NCI-H1694 treated with DMSO at 0.1 percent for 48 hours (cell line): ENCODE measurements around the gene SLC7A11.

ENCODE experiments used
- DNase-seq: peaks from one replicate; lab custom pipeline; 2025; lab: John Stamatoyannopoulos, UW

SLC7A11 gene

GRCh38 chr4:138162259-138162658 lies 79.9 kb downstream of the SLC7A11 start:
- no peak for DNase-seq

DNA sequence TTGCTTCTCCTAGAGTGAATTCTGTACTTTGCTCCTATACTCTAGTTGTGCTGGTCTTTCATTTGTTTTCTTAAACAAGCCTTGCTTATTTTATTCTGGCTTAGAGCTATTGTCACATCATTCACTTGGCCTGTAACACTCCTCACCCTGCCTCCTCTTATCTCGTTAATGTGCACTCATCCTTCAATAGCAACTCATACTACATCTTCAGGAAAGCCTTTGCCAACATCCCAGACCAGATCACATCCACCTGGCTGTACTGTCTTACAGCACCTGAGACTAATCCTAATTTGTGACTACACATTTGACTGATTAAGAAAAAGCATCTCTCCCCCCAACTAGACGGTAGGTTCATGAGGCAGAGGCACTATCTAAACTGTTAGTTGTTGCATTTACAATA lies 80.8 kb downstream of the SLC7A11 start:
- no peak for DNase-seq

DNA sequence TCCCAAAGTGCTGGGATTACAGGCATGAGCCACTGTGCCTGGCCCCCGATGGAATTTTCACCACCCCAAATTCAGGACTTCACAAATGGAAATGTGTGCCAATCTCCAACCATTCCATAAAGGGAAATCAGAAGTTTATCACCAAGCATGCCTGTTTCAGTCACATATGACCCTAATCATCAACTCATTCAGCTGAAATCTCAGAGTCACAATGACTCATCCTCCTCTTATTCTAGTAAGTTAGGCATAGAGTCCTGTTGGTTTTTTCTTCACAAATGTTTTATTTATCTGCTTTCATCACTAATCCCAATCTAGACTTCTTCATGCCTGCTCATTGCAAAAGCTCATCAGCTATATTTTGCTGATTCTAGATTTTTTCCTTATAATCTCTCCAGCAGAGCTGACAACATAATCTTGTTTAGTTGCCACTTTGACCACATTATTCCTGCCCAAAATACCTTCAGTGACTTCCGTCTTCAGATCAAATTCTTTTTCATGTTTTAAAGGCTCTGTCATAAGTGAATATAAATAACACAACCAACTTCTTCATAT lies 83.3 kb downstream of the SLC7A11 start:
- no peak for DNase-seq

DNA sequence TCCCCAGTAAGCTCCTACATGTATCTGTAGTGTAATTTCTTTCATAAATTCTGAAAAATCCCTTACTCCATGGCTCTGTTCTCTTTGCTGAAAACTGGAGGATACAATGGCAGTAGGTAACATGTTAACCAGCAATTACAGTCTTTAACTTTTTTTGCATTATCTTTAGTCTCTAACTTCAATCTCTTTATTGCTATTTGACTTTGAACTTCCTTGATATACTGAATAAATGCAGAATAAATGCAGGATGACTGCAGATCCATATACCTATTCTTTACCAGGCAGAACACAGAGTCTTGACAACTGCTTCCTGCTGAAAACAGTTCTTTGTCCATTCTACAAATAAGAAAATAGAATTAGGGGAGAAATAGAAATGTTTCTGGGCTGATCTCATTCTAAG lies 101.3 kb downstream of the SLC7A11 start:
- no peak for DNase-seq

DNA sequence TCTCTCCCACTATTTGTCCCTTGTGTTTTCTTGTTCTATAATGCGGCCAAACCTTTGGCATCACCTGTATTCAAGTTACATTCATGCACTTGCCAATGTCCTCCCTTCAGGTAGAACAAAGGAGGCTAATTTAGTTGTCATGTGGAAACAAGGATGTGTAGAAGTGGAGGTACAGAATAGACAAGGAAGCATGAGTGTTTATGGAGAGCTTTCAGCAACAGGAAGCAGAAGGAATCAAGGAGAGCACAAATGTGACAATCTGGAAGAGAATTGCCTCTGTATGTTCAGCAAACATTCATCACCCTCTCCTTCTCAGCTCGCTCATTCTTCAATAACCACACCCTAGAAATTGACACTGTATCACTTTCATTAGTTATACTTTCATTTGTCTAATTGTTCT lies 103.4 kb downstream of the SLC7A11 start:
- DNase-seq: no peak

DNA sequence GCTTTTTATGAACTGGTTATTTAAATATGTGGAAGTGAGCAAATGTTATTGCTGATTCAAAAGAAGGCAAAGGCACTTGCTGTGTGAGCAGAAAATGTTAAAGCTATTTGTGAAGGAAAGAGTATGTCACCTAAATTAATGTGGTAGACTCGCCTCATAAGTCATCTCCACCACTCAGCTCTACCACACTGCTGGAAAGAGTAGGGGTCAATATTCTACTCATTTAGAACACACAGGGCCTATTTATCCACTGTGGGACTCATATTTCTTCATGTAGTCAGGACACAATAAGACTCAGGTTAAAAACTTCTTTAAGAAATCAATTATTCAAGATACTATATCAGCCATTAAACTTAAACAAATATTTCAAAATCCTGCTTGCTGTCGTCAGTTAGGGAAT lies 106.5 kb downstream of the SLC7A11 start:
- DNase-seq: no peak

GRCh38 chr4:138118270-138118669 lies 123.9 kb downstream of the SLC7A11 start:
- DNase-seq: no peak

DNA sequence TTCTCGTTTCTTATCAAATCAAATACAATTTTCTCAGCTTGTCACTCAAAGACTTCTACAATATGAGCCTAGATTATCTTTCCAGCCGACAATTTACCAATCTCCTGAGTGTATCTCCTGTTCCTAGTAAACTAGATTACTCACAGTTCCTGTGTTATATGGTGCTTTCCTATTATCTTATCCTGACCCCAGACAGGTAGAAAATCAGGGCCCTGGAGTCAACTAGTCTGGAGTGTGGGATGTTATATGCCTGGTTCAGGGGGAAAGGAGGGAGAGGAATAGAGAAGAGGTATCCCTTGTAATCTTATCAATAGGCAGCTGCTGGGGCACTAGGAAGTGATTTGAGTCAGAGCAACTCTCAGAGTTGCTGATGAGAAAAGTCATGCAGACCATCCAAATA lies 127.1 kb downstream of the SLC7A11 start:
- DNase-seq: no peak

- DNase-seq: no peak
These were observed 127.7 kb downstream of the SLC7A11 start for GRCh38 chr4:138114434-138114833.
